IgD-negative memory B cell (primary cell): ENCODE measurements around the gene AAMP. TPM values are rescaled to one million over a fixed set of nuclear protein-coding genes. Genes with fewer than 3 reads are reported as not detected.
"Not testable (repeated sequence)": the region's sequence is repeated elsewhere in the genome, so short reads cannot be mapped to it uniquely, and the experiment has no call there.

Experiments used
- H3K27ac Mint-ChIP-seq, 3 donors: one replicate each; pipeline ENCODE4 v1.8.0; 2020 to 2022; ENCODE audit warnings: mild to moderate bottlenecking in 3 of 3, mixed read lengths in 3 of 3, moderate library complexity in 1 of 3
- H3K27me3 Mint-ChIP-seq: one replicate; pipeline ENCODE4 v1.8.0; 2021; ENCODE audit warnings: mixed read lengths
- H3K36me3 Mint-ChIP-seq: one replicate; pipeline ENCODE4 v1.8.0; 2020; ENCODE audit warnings: mild to moderate bottlenecking, mixed read lengths
- H3K4me1 Mint-ChIP-seq, 3 donors: one replicate each; pipeline ENCODE4 v1.8.0; 2020 to 2022; ENCODE audit warnings: mixed read lengths in 3 of 3, mild to moderate bottlenecking in 1 of 3
- H3K4me3 Mint-ChIP-seq, 4 donors: one replicate each; pipeline ENCODE4 v1.8.0; 2020 to 2022; ENCODE audit warnings: mild to moderate bottlenecking in 4 of 4, mixed read lengths in 4 of 4, moderate library complexity in 3 of 4
- H3K9me3 Mint-ChIP-seq, 3 donors: one replicate each; pipeline ENCODE4 v1.8.0; 2020 to 2021; ENCODE audit warnings: mixed read lengths in 3 of 3, mild to moderate bottlenecking in 1 of 3
- polyA plus RNA-seq: library from polyadenylated mRNA; unstranded; fragments of 300-500 nt; fragmentation: Illumina TruSeq; gene quantifications from one replicate; pipeline ENCODE4 v1.2.3, GENCODE V29; 2021

The AAMP gene
- polyA plus RNA-seq = 82.0 TPM

GRCh38 chr2:218269900-218270720, at the start of gene AAMP, which contains the start of gene PNKD:
AAMP (minus strand) TSS chr2:218270137; CDS start chr2:218270086, 51 bp downstream.
PNKD (plus strand) TSS chr2:218270519; CDS start chr2:218270536, 17 bp downstream.
- peaks cover 29 to 48% (median 30%) of the 10 kb centered on the region in 3 donors for H3K4me1 Mint-ChIP-seq
- H3K4me3 Mint-ChIP-seq = peak within 1 kb of the TSS; percentile 91 to 99 (median 96)
- H3K36me3 Mint-ChIP-seq = no peaks in the 10 kb centered on the region
- no peaks in the 10 kb centered on the region for H3K9me3 Mint-ChIP-seq
- H3K27me3 Mint-ChIP-seq = peaks cover 2% of the 10 kb centered on the region
- H3K27ac Mint-ChIP-seq = peak within 1 kb of the TSS; percentile 67 to 96 (median 94)

- peaks cover 12 to 26% (median 22%) of the 10 kb centered on the region in 3 donors for H3K4me1 Mint-ChIP-seq
- peaks cover 3% of the 10 kb centered on the region for H3K27me3 Mint-ChIP-seq
- H3K9me3 Mint-ChIP-seq = no peaks in the 10 kb centered on the region
- no peak overlapping the region for H3K4me3 Mint-ChIP-seq
- H3K36me3 Mint-ChIP-seq = no peaks in the 10 kb centered on the region
- no peak overlapping the region for H3K27ac Mint-ChIP-seq
Measured at GRCh38 chr2:218318241-218318640, 48.3 kb upstream of the AAMP start.

DNA sequence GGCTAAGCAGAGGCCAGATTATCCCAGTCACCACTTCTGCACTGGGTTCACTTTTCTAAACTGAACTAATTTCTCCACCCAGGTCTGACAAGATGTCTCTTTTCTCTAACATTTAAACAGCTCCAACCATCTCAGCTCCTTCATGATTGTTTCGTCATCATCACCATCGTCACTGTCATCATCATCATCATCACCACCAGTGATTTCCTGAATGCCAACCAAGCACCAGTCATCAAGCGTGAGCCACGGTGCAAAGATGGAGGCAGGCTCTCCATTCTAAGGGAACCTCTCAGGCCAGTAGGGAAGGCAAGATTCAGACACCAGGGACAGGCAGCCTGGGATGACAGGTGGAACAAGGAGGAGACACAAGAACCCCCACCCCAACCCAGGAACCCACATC, 47.9 kb upstream of the AAMP start:
- Mint-ChIP-seq H3K36me3 (no peaks in the 10 kb centered on the region), H3K27ac (no peak overlapping the region), H3K4me3 (no peak overlapping the region), H3K4me1 (peaks cover 12 to 26% (median 22%) of the 10 kb centered on the region in 3 donors), H3K9me3 (no peaks in the 10 kb centered on the region), H3K27me3 (peaks cover 3% of the 10 kb centered on the region)

- H3K4me1 Mint-ChIP-seq = peaks cover 9 to 21% (median 18%) of the 10 kb centered on the region in 3 donors
- H3K36me3 Mint-ChIP-seq = peaks cover under 1% of the 10 kb centered on the region
- H3K9me3 Mint-ChIP-seq = no peaks in the 10 kb centered on the region
- no peak overlapping the region for H3K4me3 Mint-ChIP-seq
- H3K27ac Mint-ChIP-seq = no peak overlapping the region
- peaks cover 3% of the 10 kb centered on the region for H3K27me3 Mint-ChIP-seq
Measured at GRCh38 chr2:218317303-218317630, 47.3 kb upstream of the AAMP start.

DNA sequence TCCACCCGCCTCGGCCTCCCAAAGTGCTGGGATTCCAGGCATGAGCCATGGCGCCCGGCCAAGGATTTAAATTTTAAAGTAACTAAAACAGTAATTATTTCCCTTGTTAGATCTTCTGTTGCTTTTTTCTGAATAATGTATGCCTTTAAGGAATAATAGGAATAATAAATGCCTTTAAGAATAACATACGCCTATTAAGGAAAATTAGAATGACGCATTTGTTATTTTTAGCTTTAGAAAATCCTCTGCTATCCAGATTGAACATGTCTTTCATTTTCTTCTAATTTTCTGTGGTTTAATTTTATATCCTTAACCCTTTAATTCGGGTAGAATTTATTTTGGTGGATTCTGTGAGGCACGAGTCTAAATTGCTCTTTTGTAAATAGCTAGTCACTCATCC, 45.5 kb upstream of the AAMP start:
- H3K9me3 Mint-ChIP-seq = no peaks in the 10 kb centered on the region
- peaks cover 2% of the 10 kb centered on the region for H3K36me3 Mint-ChIP-seq
- H3K27me3 Mint-ChIP-seq = peaks cover 3% of the 10 kb centered on the region
- peaks cover 6 to 8% (median 6%) of the 10 kb centered on the region in 3 donors for H3K4me1 Mint-ChIP-seq
- no peak overlapping the region for H3K4me3 Mint-ChIP-seq
- no peak overlapping the region for H3K27ac Mint-ChIP-seq

GRCh38 chr2:218314764-218315163, 44.8 kb upstream of the AAMP start:
- H3K27me3 Mint-ChIP-seq, H3K27ac Mint-ChIP-seq, H3K4me3 Mint-ChIP-seq, H3K9me3 Mint-ChIP-seq, H3K4me1 Mint-ChIP-seq, H3K36me3 Mint-ChIP-seq: not testable (repeated sequence)

DNA sequence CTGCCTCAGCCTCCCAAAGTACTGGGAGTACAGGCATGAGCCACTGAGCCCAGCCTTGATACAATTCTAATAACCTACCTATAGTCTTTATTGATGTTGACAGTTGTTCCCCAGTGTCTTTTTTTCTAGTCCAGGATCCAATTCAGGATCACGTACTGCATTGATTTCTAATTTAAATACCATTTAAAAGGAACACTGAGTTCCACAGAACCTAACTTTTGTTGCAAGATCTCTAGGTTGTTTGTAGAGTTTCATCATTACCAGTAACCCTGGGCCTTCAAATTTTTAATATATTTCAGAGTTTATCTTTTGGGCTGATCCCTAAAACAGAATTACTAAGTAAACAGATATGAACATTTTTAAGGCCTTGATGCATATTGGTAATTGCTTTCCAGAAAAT, 43.4 kb upstream of the AAMP start:
- Mint-ChIP-seq H3K27me3 (peaks cover 3% of the 10 kb centered on the region), H3K4me3 (no peak overlapping the region), H3K36me3 (peaks cover 2% of the 10 kb centered on the region), H3K4me1 (peaks cover 0 to 4% (median 3%) of the 10 kb centered on the region in 3 donors), H3K27ac (no peak overlapping the region), H3K9me3 (no peaks in the 10 kb centered on the region)

- H3K36me3 Mint-ChIP-seq = peaks cover 2% of the 10 kb centered on the region
- H3K27me3 Mint-ChIP-seq = peaks cover 3% of the 10 kb centered on the region
- H3K4me1 Mint-ChIP-seq = peaks cover 0 to 4% (median 2%) of the 10 kb centered on the region in 3 donors
- no peak overlapping the region for H3K27ac Mint-ChIP-seq
- no peak overlapping the region for H3K4me3 Mint-ChIP-seq
- H3K9me3 Mint-ChIP-seq = no peaks in the 10 kb centered on the region
Measured at GRCh38 chr2:218312267-218312756, 42.4 kb upstream of the AAMP start.

GRCh38 chr2:218311541-218312266, 41.8 kb upstream of the AAMP start:
- not testable (repeated sequence) for H3K4me1 Mint-ChIP-seq, H3K36me3 Mint-ChIP-seq, H3K9me3 Mint-ChIP-seq, H3K27ac Mint-ChIP-seq, H3K4me3 Mint-ChIP-seq, H3K27me3 Mint-ChIP-seq

DNA sequence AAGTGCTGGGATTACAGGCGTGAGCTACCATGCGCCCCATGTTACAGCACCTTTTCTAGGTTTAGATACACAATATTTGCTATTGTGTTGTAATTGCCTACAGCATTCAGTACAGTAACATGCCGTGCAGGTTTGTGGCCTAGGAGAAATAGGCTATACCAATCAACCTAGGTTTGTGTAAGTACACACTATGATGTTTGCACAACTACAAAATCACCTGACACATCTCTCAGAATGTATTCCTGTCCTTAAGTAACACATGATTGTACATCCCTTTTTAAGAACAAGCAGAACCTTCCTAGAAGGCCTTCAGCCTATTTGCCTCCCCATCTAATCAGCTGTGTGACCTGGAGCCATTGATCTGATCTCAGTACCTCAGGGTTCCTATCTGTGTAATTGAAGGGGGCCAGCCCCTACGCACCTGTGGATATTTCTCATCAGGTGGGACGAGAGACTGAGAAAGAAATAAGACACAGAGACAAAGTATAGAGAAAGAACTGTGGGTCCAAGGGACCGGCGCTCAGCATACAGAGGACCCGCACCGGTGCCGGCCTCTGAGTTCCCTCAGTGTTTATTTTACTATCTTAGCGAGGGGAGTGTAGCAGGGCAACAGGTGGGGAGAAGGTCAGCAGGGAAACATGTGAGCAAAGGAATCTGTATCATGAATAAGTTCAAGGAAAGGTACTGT, 41.1 kb upstream of the AAMP start:
- Mint-ChIP-seq H3K36me3 (peaks cover 2% of the 10 kb centered on the region), H3K9me3 (no peaks in the 10 kb centered on the region), H3K27ac (no peak overlapping the region)

GRCh38 chr2:218307415-218308090, 37.6 kb upstream of the AAMP start:
- H3K36me3 Mint-ChIP-seq = peaks cover 2% of the 10 kb centered on the region
- H3K4me1 Mint-ChIP-seq = peaks cover 0 to 2% (median 0%) of the 10 kb centered on the region in 3 donors
- H3K27ac Mint-ChIP-seq = no peak overlapping the region
- H3K27me3 Mint-ChIP-seq = peaks cover 2% of the 10 kb centered on the region
- no peak overlapping the region for H3K4me3 Mint-ChIP-seq
- no peaks in the 10 kb centered on the region for H3K9me3 Mint-ChIP-seq

More for the DNA sequence above, 41.1 kb upstream of the AAMP start:
- Mint-ChIP-seq H3K4me3 (no peak overlapping the region), H3K4me1 (peaks cover 0 to 2% (median 0%) of the 10 kb centered on the region in 3 donors), H3K27me3 (no peaks in the 10 kb centered on the region)

DNA sequence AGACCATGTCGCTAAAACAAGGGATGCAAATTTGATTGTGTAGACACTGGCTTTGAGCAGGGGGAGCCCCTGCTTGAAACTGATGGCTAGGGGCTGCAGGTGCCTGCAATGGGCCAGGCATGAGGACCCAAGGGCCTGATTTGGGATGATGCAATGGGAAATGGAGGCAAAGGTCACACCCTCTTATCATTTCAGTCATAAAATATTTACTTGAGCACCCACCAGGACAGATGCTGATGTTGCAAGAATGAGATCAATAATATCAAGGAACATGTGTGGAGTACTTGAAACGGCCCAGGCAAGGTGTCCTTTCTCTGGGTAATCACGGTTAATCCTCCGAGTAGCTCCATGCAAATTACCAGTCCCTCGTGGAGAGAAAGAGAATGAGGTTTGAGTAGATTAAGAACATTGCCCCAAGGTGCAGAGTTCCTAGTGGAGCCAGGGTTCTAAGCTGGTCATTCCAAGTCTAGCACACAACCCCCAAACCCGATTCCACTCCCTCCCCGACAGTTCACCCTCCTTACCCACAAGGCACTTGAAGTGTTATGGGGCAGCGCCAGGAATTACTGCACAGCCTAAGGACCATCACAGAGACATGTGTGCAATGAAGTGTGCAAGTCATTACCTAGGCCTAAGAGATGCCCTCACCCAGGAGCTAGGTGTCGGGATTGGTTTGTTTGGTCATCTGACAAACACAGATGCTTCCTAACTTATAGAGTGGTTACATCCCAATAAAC, 36.4 kb upstream of the AAMP start:
- no peak overlapping the region for H3K4me3 Mint-ChIP-seq
- H3K27me3 Mint-ChIP-seq = peaks cover 2% of the 10 kb centered on the region
- H3K36me3 Mint-ChIP-seq = no peaks in the 10 kb centered on the region
- H3K9me3 Mint-ChIP-seq = no peaks in the 10 kb centered on the region
- H3K4me1 Mint-ChIP-seq = peaks cover under 1 to 3% (median 2%) of the 10 kb centered on the region in 3 donors
- H3K27ac Mint-ChIP-seq = no peak overlapping the region

GRCh38 chr2:218305383-218305782, 35.4 kb upstream of the AAMP start:
- Mint-ChIP-seq H3K36me3 (no peaks in the 10 kb centered on the region), H3K27me3 (peaks cover 2% of the 10 kb centered on the region), H3K9me3 (no peaks in the 10 kb centered on the region), H3K4me1 (peaks cover 4 to 6% (median 5%) of the 10 kb centered on the region in 3 donors), H3K27ac (no peak overlapping the region), H3K4me3 (no peak overlapping the region)
